Astrocyte (in vitro differentiated cells and primary cell): Measurements from ENCODE around the gene FZD10.

ENCODE experiments used
- CTCF ChIP-seq: IDR thresholded peaks from 2 replicates; pipeline ENCODE4 v1.5.1; 2011; ENCODE audit warnings: low read depth, mild to moderate bottlenecking, inconsistent platforms, low read length, moderate library complexity; ENCODE audit not compliant: insufficient read depth
- EZH2 ChIP-seq: IDR thresholded peaks from 2 replicates; pipeline ENCODE4 v1.6.1; 2012; ENCODE audit warnings: mild to moderate bottlenecking, low read length, inconsistent platforms; ENCODE audit not compliant: insufficient read depth

- TF ChIP-seq CTCF (no peak), EZH2 (no peak)
Measured at GRCh38 chr12:130131025-130131424, 31.2 kb upstream of the FZD10 start.
